Stimulated activated CD8-positive, alpha-beta memory T cell treated with anti-CD3 and anti-CD28 coated beads, Interleukin-15, amount 100 ng/mL, for 1 hour (primary cell): Measurements from ENCODE around the gene LAIR2.
A peak's percentile ranks its signal among the peaks of the same experiment; 100 is the strongest.
"Not testable (repeated sequence)": the region's sequence is repeated elsewhere in the genome, so short reads cannot be mapped to it uniquely, and the experiment has no call there.

ENCODE experiments used
- DNase-seq: peaks from one replicate; pipeline ENCODE4 v3.0.0-alpha.2; 2020; ENCODE audit warnings: low read depth

LAIR2 gene

DNA sequence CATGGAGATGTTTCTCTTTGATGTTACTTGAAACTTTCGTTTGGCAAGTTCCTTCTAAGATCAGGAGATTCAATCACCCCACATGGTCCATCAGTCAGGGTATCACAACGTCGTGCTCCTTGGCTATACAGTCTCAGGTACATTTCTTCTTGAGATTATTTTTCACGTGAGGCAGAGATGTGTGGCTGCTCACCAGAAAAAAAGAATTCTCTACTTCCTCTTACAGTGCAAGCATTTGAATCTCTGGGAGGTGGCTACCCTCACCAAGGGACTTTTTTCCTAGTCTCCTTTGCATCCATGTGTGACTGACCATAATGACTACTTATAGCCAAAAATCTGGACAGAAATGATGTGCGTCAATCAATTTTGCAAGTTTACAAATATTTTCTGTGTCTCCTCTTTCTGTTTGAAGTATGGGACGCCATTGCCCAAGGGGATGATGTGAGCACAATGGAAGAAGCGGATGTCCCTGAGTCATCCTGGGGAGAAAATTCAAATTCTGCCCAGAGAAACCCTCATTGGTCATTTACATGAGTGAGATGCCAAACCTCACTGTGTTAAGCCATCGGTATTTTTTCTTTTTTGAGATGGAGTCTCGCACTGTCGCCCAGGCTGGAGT is 8.6 kb upstream of the LAIR2 start:
- DNase-seq, result no peak

DNA sequence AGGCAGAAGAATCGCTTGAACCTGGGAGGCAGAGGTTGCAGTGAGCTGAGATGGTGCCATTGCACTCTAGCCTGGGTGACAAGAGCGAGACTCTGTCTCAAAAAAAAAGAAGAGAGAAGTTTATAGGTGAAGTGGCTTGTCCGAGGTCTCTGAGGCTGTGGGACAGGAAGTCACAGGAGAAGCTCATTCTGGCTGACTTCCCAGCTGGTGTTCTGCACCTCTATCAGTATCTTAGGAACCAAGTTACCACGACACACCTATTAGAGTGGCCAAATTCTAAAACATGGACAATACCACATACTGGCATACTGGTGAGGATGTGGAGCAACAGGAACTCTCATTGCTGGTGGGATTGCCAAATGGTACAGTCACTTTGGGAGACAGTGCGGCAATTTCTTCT is 7.3 kb upstream of the LAIR2 start:
- DNase-seq, result not testable (repeated sequence)

DNA sequence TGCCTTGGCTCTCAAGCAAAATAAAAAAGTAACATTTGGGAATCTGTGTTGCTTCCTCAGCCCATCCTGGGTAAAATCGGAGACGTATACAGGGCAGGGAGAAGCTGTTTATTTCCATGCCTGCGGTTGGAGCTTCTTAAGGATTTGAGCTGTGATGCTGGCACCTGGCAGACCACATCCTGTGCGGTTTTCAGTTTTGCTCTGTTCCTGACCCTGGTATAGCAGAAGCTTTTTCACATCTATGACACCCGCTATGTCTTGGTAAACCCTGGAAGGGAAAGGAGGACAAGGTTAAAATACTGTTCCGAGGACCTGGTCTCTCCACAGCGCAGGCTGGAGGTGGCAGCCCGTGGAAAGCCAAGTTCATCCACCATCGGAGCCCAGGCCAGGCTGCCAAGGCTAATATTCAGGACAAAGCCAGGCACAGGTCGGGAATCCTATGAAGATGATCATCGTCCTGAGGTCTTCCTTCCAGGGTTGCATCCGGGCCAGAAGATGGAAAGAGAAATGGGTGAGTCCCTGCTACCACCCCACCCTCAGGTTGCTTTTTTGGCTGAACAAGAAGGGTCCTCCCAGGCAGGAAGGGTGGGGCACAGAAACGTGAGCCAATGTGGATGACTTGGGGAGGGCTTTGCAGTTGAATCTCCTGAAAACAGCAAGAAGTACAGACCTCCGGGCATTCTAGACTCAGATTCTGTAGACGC is 4.7 kb upstream of the LAIR2 start:
- DNase-seq, result not testable (repeated sequence)

DNA sequence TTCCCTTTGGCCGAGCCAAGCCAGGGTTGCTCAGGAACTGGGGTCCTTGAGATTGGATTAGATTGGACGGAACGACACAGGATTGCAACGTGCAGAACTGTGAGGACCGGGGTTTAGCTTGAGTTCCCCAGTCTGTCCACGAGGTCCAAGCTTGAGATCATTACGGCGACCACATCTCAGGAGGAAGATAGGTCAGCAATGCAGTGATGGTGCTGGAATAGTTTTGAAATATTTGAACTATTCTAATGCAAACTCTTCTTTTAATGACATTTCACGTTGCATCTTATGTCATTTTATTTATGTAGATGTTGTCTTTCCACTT is 4.2 kb upstream of the LAIR2 start:
- DNase-seq, result not testable (repeated sequence)

DNA sequence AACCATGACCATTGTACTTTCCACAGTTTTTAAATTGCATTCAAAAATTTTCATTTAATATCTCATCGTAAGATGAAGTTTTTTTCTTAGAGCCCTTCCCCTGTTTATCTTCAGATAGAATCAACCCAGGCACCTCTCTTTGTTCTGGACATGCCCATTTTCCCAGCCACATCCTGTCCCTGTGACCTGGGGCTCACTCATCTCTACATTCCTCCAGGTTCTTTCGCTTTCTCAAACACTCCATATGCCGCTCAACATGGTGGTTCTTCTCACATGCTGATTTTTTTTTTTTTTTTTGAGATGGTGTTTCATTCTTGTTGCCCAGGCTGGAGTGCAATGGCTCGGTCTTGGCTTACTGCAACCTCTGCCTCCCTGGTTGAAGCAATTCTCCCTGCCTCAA is 2.9 kb downstream of the LAIR2 start:
- DNase-seq, result not testable (repeated sequence)

DNA sequence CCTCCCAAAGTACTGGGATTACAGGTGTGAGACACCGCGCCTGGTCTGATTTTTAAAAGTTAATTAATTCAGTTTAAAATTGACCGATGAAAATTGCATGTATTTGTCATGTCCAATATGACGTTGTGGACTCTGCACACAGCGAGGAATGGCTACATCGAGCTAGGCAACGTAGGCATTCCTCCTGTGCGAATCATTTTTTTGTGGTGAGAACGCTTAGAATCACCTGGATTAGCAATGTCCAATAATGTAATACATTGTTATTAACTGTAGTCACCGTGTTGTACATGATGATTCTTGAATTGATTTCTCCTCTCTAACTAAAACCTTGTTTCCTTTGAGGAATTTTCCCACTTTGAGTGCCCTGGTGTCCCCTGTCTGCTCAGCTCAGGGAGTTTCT is 3.4 kb downstream of the LAIR2 start:
- no peak for DNase-seq

DNA sequence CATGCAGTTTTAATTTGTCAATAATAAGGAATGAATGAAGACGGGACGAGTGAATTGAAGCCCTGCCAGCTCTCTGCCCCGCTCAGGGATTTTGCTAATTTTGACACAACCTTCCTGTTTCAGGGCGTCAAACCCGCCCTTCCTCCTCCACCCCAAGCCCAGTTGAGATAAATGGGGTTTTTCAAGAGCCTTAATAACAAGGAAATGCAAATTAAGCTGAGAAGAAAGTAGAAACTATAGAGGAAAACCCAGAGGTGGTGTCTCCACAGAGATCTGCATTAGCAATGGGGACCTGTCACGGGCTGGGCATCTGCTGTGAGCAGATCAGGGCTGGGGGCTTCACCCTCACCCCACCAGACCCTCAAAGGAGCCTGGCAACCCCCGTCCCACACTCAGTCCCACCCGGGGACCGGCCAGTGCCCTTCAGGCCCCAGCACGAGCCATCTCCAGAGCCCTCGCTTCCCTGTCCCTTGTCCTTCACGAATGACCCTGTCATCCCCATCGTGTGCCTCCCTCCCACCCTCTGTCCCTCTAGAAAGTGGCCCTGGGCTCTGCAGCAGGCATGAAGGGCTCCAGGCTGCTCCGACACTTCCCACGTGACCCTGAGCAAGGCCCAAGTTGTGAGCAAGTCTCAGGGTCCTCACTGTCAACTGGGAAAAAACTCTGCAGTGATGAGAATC is 4.5 kb downstream of the LAIR2 start:
- DNase-seq, result not testable (repeated sequence)

DNA sequence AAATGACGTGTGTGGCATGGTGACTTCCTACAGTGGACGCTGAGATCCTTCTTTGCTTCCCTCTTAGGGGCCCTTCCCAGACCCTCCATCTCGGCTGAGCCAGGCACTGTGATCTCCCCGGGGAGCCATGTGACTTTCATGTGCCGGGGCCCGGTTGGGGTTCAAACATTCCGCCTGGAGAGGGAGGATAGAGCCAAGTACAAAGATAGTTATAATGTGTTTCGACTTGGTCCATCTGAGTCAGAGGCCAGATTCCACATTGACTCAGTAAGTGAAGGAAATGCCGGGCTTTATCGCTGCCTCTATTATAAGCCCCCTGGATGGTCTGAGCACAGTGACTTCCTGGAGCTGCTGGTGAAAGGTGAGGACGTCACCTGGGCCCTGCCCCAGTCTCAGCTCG is 5.2 kb downstream of the LAIR2 start:
- no peak for DNase-seq

DNA sequence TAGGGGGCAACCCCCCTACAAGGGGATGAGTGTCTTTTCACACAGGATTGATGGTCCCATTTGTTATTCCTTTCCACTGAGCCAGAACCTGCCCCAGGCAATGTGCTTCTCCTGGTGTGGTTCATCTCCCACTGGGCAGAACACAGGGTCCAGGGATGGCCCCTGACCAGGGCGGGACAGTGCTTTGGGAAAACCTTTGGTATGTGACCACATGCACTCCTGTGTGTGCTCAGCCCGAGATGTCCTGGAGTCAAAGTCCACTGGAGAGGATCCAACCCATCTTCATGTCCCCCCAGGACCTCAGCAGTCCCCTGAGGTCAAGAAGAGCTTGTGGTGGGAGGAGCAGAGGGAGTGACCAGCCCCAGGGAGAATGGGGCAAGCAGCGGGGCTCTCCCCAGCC is 5.9 kb downstream of the LAIR2 start:
- DNase-seq, result not testable (repeated sequence)

DNA sequence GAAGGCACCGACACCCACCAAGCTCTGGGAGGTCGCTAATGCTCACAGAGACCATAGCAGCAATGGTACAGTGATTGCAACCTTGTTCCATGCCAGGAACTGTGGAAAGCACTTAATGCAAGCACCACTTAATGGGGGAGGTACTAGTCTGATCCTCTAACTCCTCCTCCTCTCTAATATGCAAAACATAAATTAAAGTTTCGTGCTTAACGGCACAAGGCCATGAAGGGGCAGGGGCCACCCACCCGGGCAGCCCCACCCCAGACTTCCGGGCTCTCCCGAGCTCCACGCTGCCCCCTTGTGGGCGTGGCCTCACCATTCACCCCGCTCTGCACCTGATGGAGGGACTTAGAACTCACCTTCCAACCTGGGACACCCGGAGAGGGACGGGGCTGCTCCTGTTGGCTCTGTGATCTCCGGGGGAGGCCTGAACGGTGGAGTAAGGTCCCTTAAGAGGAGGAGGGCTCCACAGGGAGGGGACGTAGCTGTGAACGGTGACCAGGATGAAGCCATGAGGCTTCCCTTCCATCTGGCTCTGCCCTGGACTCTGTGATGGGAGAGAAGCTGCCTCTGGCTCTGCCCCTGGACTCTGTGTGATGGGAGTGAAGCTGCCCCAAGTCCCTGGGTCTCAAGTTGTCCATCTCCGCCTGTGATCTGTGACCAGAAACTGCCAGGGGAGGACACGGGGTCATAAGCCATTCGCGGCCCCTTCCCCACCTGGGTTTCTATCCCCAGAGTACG is 6.7 kb downstream of the LAIR2 start:
- not testable (repeated sequence) for DNase-seq

DNA sequence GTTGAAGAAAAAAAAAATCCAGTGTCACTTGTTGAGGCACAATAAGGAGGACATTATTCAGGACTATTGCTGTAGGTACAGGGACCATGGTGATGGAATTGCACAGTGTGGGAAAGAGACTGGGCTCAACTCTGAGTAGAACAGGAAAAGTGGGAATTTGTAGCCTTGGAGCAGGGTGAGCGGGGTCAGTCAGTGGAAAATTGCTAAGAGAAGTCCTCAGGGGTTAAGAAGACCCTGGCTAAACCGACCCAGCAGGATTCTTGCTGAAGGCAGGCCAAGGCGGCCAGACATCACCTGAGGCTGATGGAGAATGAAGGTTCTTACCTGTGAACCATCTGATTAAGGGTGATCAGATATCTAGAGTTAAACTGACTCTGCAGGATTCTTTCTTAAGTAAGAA is 12.5 kb downstream of the LAIR2 start:
- DNase-seq, result no peak

DNA sequence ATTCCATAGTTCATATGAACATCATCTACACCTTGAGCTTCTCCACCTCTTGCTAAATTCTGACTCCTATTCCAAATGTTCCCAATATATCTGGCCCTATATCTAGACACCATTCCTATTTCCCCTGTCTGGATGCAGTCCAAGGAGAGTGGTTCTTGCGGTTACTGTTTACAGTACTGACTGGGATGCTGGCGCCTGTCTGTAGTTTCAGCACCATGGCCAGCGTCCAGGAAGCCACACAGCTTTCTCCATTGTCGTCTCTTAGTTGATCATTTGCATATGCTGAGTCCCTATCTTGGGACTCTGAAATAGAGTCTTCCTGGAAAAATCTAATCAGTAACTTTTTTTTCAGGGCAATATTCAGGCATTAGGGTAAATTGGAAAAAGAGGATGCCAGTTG is 14.9 kb downstream of the LAIR2 start:
- DNase-seq, result peak; percentile 27

DNA sequence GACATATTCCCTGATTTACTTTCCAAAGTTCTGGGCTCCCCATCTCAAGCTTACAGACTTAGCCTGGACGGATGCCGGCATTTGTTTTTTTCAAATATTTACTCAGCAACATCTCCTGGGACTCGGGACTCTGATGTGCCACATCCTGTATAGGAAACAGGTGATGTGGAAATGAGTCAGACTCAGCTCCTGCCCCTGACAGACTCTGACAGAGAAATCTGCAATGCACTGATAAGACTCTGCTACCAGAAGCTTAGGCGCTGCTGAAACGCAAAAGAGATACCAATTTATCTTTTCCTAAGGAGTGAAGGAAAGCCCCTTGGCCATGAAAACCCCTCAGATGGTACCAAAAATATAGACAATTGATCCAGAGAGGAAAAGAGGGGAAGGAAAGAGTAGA is 16.2 kb downstream of the LAIR2 start:
- DNase-seq, result no peak

DNA sequence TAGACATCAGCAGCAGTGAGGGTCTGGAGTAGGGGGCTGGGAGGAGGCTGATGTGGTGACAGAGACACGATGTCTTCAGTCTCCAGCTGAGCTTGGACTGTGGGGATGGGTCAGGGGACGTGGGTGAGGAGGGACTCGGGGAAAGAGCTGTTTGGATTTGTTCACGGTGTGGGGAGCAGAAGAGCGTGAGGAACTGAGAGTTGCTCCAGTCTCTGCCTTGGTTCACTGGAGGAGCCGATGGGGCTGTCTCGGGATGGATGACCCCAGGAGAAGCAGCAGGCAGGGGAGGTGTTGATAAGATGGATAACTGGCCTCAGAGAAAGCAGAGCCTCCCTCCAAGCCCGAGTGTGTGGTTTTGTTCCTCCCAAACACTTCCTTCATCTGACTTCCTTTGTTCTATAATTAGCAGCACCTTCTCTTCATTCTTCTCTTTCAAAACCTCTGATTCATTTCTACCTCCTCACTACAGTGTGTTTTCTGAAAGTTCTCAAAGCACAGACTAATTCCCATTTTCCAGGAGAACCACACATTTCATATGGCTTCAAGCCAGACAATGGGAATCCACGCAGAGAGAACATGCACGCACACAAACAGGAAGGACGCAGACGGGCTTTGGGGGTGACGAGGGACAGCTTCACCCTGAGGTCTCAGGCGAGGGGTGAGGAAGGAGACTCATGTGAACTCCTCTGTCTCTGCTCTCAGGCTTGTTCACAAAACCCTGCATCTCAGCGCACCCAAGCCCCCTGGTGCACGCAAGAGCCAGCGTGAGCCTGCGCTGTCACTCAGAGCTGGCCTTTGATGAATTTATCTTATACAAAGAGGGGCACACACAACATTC is 18.6 kb downstream of the LAIR2 start:
- DNase-seq, result no peak

DNA sequence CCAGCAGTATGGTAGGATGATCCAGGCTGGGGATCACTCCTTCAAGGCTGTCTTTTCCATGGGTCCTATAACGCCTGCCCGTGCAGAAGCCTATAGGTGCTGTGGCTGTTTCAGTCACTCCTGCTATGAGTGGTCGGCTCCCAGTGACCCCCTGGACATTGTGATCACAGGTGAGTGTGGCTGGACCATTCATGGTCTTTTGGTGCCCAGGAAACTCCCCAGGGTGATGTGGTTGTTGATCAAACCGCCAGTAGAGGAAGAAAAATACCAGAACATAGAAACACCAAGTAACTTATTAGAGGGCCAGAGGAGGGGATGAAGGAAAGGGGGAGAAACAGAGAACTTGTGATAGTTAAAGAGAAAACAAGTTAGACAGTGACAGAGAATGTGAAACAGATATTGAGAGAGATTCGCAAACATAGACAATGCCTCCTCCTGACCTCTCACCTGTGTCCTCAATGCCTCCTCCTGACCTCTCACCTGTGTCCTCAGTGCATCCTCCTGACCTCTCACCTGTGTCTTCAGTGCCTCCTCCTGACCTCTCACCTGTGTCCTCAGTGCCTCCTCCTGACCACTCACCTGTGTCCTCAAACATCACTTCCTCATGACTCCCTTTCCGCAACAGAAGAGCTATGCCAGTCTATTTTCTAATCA is 19.4 kb downstream of the LAIR2 start:
- DNase-seq, result no peak

DNA sequence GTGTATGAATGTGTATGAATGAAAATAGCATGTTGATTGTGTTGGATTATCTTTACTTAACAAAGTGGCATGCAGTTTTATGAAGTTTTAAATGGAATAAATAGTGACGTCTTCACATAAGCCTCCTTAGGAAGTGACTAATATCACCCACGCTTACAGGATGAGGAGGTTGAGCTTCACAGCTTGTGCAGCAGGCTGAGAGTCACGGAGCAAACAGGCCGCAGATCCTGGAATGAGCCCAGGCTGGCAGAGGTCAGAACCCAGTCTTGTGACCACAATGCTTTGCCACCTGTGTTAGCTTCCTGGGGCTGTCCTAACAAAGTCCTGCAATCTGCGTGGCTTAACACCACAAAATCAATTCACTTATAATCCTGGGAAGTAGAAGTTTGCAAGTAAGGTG is 20.8 kb downstream of the LAIR2 start:
- no peak for DNase-seq

DNA sequence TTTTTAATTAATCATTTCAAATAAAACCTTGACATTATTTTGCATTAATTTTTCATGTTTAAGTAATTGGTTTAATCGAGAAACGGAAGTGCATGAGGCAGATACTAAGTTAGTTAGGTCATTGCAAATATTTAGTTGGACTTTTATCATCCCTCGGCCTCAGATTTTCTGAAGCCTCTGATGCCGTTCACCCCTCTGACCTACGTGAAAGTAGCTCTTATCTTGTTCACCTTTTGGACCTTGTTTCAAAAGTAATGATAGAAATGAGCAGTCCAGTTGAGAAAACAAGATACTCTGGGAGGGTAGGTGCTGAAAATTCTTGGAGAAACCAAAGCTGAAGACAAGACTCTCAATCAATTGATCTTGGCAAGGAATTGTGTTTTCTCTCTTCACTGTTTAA is 23.0 kb downstream of the LAIR2 start:
- DNase-seq, result no peak

DNA sequence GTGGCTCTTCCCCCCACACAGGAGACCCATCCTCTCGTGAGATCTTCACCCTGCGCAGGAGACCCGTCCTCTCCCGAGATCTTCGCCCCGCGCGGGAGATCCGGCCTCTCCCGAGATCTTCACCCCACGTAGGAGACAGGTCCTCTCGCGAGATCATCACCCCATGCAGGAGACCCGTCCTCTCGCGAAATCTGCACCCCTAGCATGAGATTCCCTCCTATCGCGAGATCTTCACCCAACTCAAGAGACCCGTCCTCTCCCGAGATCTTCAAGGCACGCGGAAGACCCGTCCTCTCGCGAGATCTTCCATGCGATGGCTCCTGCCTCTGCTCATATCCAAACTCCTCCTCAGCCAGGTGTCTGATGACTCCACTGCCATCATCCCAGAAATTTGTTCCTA is 24.3 kb downstream of the LAIR2 start:
- DNase-seq, result no peak

DNA sequence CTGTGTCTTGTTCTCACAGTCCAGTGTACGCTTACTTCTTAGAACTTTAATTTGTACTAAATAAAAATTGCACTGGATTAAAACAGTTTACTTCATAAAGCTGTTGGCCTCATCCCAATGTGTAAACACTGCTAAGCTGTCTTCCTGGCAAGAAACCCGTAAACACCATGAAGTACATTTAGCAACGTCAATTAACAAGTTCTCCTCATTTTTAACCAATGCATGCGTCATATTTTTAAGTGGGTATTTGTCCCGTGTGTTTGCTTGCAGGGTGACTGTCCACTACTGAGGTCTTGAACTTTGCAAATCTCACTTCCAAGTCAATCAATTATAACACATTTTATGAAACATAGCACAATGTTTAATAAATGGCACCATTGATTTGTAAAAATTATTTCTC is 28.2 kb downstream of the LAIR2 start:
- no peak for DNase-seq

DNA sequence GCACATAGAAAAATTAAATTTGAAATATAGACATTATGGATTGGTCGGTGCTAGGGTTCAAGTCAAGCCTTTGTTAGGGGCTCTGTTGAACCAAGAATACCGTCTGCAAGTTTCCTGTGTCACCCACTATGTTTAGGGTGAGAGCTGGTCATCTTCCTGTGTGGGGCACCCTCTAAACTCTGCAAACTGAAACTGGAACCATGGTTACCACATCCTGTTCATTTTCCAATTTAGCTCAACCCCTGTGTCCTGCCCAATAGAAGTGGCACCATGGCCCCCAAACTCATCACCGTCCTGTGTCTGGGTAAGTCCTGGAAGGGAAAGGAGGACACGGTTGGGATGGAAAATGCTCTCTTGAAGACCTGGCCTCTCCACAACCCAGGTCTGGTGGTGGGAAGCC is 29.9 kb downstream of the LAIR2 start:
- no peak for DNase-seq

DNA sequence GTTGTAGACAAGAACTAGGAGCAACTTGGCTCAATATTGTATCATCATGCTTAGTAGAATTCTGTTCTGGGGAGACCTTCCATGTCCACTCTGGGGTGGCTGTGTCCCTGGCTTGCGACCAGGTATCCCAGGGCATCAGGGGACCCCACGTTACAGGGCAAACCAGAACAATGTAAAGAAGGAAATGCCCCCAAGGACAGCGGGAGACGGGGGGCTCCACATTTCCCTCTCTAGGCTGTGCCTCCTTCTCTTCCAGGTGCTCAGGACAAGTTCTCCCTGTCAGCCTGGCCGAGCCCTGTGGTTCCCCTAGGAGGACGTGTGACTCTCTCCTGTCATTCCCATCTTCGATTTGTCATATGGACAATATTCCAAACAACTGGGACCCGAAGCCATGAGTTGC is 30.8 kb downstream of the LAIR2 start:
- DNase-seq, result no peak

DNA sequence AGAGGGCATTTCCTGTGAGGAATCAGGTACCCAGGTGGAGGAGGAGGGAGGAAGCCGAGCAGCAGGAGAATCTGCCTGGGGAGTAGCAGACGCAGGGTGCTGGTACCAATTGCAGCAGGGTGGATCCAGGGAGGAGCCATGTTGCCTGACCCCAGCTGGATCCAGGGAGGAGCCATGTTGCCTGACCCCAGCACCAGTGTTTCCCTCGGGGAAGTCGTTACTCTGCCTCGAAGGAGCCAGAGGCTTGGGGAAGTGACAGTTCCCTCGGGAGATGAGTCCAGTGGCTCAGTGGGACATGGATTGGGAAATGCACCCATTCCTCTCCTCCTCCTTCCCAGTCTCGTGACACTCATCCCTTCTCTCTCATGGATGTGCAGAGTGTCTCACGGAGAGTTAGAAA is 31.5 kb downstream of the LAIR2 start:
- DNase-seq, result no peak
